ENCODE data around the gene NXPH3. TPM values are rescaled to one million over a fixed set of nuclear protein-coding genes. Genes with fewer than 3 reads are reported as not detected.

NXPH3 gene
- total RNA-seq, 1 donor, result 3.3 TPM

- H4K20me1 ChIP-seq (ENCODE audit: insufficient read depth, low read length), result peaks cover 6% of the 10 kb centered on the region
These were observed 41.0 kb downstream of the NXPH3 start for GRCh38 chr17:49616601-49617131.

DNA sequence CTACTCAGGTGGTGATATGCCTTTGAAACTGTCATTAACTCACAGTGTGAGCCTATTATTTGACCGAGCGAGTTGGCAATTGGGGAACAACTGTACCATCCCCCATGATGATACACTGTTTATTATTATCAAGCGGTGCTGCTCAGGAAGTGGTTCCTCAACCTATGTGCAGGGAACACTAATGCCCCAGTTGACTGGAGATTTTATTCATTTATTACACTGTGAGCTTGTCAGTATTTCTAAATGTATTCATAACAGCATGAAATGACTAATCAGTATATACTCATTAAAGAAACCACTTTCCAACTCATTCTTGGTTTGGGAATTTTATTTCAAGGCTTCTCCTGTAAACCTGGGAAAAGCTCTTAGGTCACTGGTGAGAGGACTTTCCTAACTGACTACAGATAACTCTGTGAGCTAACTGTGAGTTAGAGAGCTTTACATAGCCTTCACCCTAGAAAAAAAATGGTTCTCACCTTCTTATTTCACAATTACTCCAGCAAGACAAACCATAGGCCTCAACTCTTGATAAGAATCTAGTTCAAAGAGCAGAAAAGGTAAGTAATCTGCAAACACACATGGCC, 42.4 kb downstream of the NXPH3 start:
- Histone ChIP-seq H3K4me2 (ENCODE audit: insufficient read depth, low read length) (no peak overlapping the region), H3K36me3 (ENCODE audit: insufficient read depth, low read length) (peaks cover 53% of the 10 kb centered on the region), H3K27ac (ENCODE audit: low read depth, low read length) (peak overlapping the region; percentile 48), H3K4me1 (ENCODE audit: insufficient read depth, low read length) (peaks cover 28% of the 10 kb centered on the region), H3K4me3 (ENCODE audit: insufficient read depth, low read length) (no peak overlapping the region), H3K9me3 (ENCODE audit: low read depth, low read length) (no peaks in the 10 kb centered on the region), H4K20me1 (ENCODE audit: insufficient read depth, low read length) (peaks cover 6% of the 10 kb centered on the region), H3K79me2 (ENCODE audit: insufficient read depth, low read length) (peaks cover 21% of the 10 kb centered on the region), H3K27me3 (ENCODE audit: insufficient read depth, low read length) (no peaks in the 10 kb centered on the region), H2AFZ (ENCODE audit: low read length) (no peak overlapping the region)
- TF ChIP-seq, protein P1, sequence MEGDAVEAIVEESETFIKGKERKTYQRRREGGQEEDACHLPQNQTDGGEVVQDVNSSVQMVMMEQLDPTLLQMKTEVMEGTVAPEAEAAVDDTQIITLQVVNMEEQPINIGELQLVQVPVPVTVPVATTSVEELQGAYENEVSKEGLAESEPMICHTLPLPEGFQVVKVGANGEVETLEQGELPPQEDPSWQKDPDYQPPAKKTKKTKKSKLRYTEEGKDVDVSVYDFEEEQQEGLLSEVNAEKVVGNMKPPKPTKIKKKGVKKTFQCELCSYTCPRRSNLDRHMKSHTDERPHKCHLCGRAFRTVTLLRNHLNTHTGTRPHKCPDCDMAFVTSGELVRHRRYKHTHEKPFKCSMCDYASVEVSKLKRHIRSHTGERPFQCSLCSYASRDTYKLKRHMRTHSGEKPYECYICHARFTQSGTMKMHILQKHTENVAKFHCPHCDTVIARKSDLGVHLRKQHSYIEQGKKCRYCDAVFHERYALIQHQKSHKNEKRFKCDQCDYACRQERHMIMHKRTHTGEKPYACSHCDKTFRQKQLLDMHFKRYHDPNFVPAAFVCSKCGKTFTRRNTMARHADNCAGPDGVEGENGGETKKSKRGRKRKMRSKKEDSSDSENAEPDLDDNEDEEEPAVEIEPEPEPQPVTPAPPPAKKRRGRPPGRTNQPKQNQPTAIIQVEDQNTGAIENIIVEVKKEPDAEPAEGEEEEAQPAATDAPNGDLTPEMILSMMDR (IDR thresholded peaks at IDR 0.05; ENCODE audit: extremely low read depth, low read depth, low read length), result no peak
- no peak for DNase-seq (ENCODE audit: insufficient read length, low spot score, missing footprints)

More at GRCh38 chr17:49616601-49617131, 41.0 kb downstream of the NXPH3 start:
- Histone ChIP-seq H3K27me3 (ENCODE audit: insufficient read depth, low read length) (no peaks in the 10 kb centered on the region), H3K27ac (ENCODE audit: low read depth, low read length) (peak overlapping the region; percentile 47), H2AFZ (ENCODE audit: low read length) (no peak overlapping the region), H3K9me3 (ENCODE audit: low read depth, low read length) (no peaks in the 10 kb centered on the region), H3K36me3 (ENCODE audit: insufficient read depth, low read length) (peaks cover 43% of the 10 kb centered on the region), H3K4me1 (ENCODE audit: insufficient read depth, low read length) (peaks cover 28% of the 10 kb centered on the region), H3K4me2 (ENCODE audit: insufficient read depth, low read length) (peak overlapping the region; percentile 75), H3K4me3 (ENCODE audit: insufficient read depth, low read length) (peak overlapping the region; percentile 27), H3K79me2 (ENCODE audit: insufficient read depth, low read length) (peaks cover 19% of the 10 kb centered on the region)
- TF ChIP-seq, protein P1 (IDR thresholded peaks at IDR 0.05; ENCODE audit: extremely low read depth, low read depth, low read length), result no peak
- peak; percentile 72 for DNase-seq (ENCODE audit: insufficient read length, low spot score, missing footprints)

GRCh38 chr17:49621420-49621819, 45.7 kb downstream of the NXPH3 start:
- H3K4me3 ChIP-seq (ENCODE audit: insufficient read depth, low read length), result no peak overlapping the region
- TF ChIP-seq, protein P1 (IDR thresholded peaks at IDR 0.05; ENCODE audit: extremely low read depth, low read depth, low read length), result no peak
- no peak overlapping the region for H3K27ac ChIP-seq (ENCODE audit: low read depth, low read length)
- H3K4me2 ChIP-seq (ENCODE audit: insufficient read depth, low read length), result no peak overlapping the region
- H3K79me2 ChIP-seq (ENCODE audit: insufficient read depth, low read length), result peaks cover 28% of the 10 kb centered on the region
- no peaks in the 10 kb centered on the region for H3K27me3 ChIP-seq (ENCODE audit: insufficient read depth, low read length)
- no peaks in the 10 kb centered on the region for H3K9me3 ChIP-seq (ENCODE audit: low read depth, low read length)
- H4K20me1 ChIP-seq (ENCODE audit: insufficient read depth, low read length), result peaks cover 16% of the 10 kb centered on the region
- H3K4me1 ChIP-seq (ENCODE audit: insufficient read depth, low read length), result peaks cover 28% of the 10 kb centered on the region
- no peak for DNase-seq (ENCODE audit: insufficient read length, low spot score, missing footprints)
- H2AFZ ChIP-seq (ENCODE audit: low read length), result no peak overlapping the region
- H3K36me3 ChIP-seq (ENCODE audit: insufficient read depth, low read length), result peaks cover 36% of the 10 kb centered on the region

DNA sequence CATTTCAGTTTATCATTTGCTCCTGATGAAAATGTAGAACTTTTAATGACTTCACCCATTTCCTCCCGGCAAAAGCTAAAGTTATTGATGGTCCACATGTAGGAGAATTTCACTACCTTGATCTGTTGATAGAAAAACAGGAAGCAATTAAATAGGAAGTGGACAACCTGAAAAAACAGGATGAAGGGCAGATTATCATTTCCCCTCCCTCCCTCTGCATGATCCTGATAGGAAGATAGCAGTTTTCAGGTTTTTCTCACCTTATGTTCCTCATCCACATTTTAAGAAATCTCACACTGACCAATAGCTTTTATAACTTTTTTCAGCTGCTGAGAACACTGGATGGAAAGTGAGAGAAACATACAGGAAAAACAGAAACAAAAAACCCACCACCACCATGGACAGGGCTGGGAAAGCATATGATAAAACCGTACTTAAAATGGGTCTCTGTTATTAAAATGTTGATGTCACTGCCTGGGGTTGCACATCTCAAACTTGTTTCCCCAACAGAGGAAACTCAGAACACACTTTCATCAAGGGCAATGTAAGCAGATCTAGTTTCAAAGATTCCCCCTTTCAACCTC, 46.4 kb downstream of the NXPH3 start:
- DNase-seq (ENCODE audit: insufficient read length, low spot score, missing footprints), result no peak
- TF ChIP-seq, protein P1 (IDR thresholded peaks at IDR 0.05; ENCODE audit: extremely low read depth, low read depth, low read length), result no peak
- H3K9me3 ChIP-seq (ENCODE audit: low read depth, low read length), result no peaks in the 10 kb centered on the region
- H4K20me1 ChIP-seq (ENCODE audit: insufficient read depth, low read length), result peaks cover 13% of the 10 kb centered on the region
- peaks cover 23% of the 10 kb centered on the region for H3K4me1 ChIP-seq (ENCODE audit: insufficient read depth, low read length)
- H3K27ac ChIP-seq (ENCODE audit: low read depth, low read length), result no peak overlapping the region
- no peaks in the 10 kb centered on the region for H3K27me3 ChIP-seq (ENCODE audit: insufficient read depth, low read length)
- H3K79me2 ChIP-seq (ENCODE audit: insufficient read depth, low read length), result peaks cover 32% of the 10 kb centered on the region
- no peak overlapping the region for H3K4me3 ChIP-seq (ENCODE audit: insufficient read depth, low read length)
- no peak overlapping the region for H2AFZ ChIP-seq (ENCODE audit: low read length)
- H3K36me3 ChIP-seq (ENCODE audit: insufficient read depth, low read length), result peaks cover 36% of the 10 kb centered on the region
- no peak overlapping the region for H3K4me2 ChIP-seq (ENCODE audit: insufficient read depth, low read length)

Measured in osteoblast (primary cell).